Amniotic stem cell (primary cell): ENCODE results near the gene TRPC4.
"Not testable (repeated sequence)": the region's sequence is repeated elsewhere in the genome, so short reads cannot be mapped to it uniquely, and the experiment has no call there.

Experiments
- DNase-seq: peaks from one replicate; lab custom pipeline; 2025; lab: John Stamatoyannopoulos, UW

The TRPC4 gene

GRCh38 chr13:37601648-37602440 lies 267.7 kb downstream of the TRPC4 start:
- DNase-seq = no peak

DNA sequence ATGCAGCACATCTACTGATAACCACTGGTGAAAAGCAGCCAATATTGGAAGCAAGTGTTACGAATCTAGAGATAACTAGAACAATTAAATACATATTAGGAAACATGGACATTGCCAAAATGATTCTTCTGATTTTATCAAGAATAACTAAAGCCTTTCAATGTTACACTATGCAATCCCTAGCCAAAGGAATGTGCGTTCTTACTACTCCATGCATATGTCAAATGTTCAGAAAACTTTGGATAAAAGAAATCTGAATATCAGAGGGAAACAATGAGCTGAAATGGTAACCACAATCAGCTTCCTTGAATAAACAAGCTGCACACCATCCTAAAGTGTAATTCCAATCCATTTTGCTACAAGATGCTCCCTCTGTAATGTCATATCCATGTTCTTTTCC lies 270.1 kb downstream of the TRPC4 start:
- DNase-seq = no peak

- no peak for DNase-seq
Measured at GRCh38 chr13:37598597-37598996, 271.0 kb downstream of the TRPC4 start, which contains the start of gene POSTN. POSTN (minus strand) TSS chr13:37598768; CDS start chr13:37598726, 42 bp downstream.

GRCh38 chr13:37597477-37598025 lies 272.0 kb downstream of the TRPC4 start:
- DNase-seq = no peak

- no peak for DNase-seq
Measured at GRCh38 chr13:37596805-37597204, 272.8 kb downstream of the TRPC4 start.

- no peak for DNase-seq
Measured at GRCh38 chr13:37595162-37595561, 274.4 kb downstream of the TRPC4 start.

DNA sequence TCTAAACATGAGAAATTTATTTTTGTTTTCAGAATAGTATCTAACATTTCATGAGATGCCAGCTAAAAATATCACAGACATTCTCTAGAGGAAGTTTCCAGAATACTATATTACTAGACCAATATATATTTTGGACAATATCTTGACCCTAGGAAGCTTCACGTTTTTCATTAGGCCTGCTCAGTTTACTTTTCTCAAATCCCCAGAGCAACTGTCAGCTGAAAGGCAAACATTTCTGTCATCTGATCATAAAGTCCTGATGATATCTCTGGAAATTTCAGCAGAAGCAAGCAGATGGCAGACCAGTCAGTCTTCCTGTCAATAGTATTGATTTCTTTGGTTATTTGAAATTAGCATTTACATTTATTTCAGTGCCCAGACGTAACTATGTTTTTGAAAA lies 275.0 kb downstream of the TRPC4 start:
- DNase-seq = no peak

DNA sequence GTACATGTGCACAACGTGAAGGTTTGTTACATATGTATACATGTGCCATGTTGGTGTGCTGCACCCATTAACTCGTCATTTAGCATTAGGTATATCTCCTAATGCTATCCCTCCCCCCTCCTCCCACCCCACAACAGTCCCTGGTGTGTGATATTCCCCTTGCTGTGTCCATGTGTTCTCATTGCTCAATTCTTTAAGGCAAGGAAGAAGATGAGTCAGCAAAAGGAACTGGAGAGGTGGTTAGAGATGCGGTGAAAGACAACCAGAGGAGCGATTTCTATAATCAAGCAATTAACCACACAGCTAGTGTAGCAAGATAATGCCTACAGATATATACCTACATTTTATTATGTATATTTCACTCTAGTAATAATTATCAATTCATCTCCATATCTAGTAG lies 280.2 kb downstream of the TRPC4 start:
- not testable (repeated sequence) for DNase-seq

GRCh38 chr13:37587236-37587635 lies 282.3 kb downstream of the TRPC4 start:
- DNase-seq = no peak
